ENCODE data around the gene BPIFB3.

Gene BPIFB3

DNA sequence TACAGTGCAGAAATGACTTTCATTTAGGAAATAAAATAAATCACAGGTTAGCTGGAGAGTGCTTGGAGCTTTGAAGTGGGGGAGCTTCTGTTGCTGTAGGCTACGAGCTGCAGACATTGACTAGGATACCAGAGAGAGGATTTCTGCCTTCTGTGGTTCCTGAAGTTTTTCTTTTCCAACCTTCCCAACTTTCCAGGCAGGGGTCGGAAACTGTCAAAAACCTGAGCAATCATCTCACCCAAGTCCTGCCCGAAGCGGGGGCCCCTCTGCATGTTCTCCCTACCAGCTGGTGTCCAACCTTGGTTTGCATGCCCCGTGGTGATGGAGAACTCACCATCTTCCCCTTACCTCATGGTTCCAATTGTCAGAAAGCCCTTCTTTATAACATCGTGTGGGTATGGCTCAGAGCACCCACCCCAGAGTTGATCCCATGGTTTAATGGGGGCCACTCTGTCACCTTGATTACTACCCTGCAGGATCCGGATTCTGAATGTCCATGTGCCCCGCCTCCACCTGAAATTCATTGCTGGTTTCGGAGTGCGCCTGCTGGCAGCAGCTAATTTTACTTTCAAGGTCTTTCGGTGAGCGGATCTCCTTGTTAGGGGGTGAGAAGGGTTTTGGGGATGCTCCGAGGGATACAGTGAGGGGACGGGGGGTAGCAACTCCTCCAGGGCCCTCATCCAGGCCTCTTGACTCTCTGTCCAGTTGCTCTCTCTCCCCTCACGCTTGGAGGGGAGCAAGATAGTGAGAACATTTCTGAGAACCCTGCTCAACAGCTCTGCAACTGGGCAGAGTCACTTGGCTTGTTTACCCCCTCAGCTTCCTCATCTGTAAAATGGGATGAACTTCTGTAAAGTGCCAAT lies 41.1 kb upstream of the BPIFB3 start (continued):
- TF ChIP-seq ZNF433 (tag by site-specific recombination; IDR thresholded peaks at IDR 0.05; ENCODE audit: low read depth): no peak

DNA sequence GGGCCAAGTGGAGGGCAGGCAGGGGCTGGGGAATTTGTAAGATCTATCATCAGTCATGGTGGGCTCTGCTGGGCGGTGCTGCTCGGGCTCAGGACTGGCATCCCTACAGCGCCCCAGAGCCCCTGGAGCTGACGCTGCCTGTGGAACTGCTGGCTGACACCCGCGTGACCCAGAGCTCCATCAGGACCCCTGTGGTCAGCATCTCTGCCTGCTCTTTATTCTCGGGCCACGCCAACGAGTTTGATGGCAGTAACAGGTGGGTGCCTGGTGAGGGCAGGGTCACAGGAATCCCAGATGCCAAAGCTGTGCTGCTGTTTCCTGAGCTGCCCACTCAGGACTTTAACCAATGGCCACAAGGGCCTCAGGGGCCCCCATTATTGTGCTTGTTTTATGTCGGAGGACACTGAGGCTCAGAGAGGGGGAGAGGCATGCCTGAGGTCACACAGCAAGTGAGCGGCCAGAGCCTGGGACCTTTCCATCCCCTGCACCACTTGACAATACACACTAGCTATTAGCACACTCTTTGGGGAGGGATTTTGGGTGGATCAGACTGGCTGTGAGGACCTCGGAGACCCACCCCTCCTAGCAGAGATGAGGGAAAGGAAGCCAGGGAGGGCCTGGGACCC lies 39.9 kb upstream of the BPIFB3 start:
- CTCF ChIA-PET: no interaction called here
- H3K4me1 ChIP-seq (ENCODE audit: control insufficient read depth, insufficient read depth, low read length): no peaks in the 10 kb centered on the region
- H3K4me3 ChIP-seq (ENCODE audit: low read depth, low read length): no peak overlapping the region
- POLR2A ChIA-PET: no interaction called here
- TF ChIP-seq ZNF202 (tag by site-specific recombination; IDR thresholded peaks at IDR 0.05; ENCODE audit: borderline replicate concordance) (no peak), GLI4 (tag by site-specific recombination; IDR thresholded peaks at IDR 0.05) (no peak), ZNF311 (tag by site-specific recombination; IDR thresholded peaks at IDR 0.05; ENCODE audit: borderline replicate concordance) (no peak), ZNF510 (tag by site-specific recombination; IDR thresholded peaks at IDR 0.05; ENCODE audit: insufficient replicate concordance) (no peak), OSR2 (tag by site-specific recombination; IDR thresholded peaks at IDR 0.05) (no peak), ZNF140 (tag by site-specific recombination; IDR thresholded peaks at IDR 0.05) (no peak), ZBTB26 (tag by site-specific recombination; optimal IDR thresholded peaks at IDR 0.05) (no peak), ZNF211 (tag by site-specific recombination; IDR thresholded peaks at IDR 0.05; ENCODE audit: low read depth) (no peak), ZFHX2 (tag by site-specific recombination; conservative IDR thresholded peaks at IDR 0.05) (no peak), ZNF138 (tag by site-specific recombination; IDR thresholded peaks at IDR 0.05; ENCODE audit: borderline replicate concordance) (no peak), SCRT1 (tag by site-specific recombination; IDR thresholded peaks at IDR 0.05; ENCODE audit: borderline replicate concordance) (no peak), ZNF24 (tag by site-specific recombination; IDR thresholded peaks at IDR 0.05) (no peak), ZNF561 (tag by site-specific recombination; IDR thresholded peaks at IDR 0.05; ENCODE audit: borderline replicate concordance) (no peak), TCF7L2 (IDR thresholded peaks at IDR 0.05; ENCODE audit: borderline replicate concordance, low read depth, low read length) (no peak), BCL11A (tag by site-specific recombination; IDR thresholded peaks at IDR 0.05; ENCODE audit: low read depth) (no peak), ZBTB48 (tag by site-specific recombination; IDR thresholded peaks at IDR 0.05) (no peak)
- TF ChIP-seq, protein P1, sequence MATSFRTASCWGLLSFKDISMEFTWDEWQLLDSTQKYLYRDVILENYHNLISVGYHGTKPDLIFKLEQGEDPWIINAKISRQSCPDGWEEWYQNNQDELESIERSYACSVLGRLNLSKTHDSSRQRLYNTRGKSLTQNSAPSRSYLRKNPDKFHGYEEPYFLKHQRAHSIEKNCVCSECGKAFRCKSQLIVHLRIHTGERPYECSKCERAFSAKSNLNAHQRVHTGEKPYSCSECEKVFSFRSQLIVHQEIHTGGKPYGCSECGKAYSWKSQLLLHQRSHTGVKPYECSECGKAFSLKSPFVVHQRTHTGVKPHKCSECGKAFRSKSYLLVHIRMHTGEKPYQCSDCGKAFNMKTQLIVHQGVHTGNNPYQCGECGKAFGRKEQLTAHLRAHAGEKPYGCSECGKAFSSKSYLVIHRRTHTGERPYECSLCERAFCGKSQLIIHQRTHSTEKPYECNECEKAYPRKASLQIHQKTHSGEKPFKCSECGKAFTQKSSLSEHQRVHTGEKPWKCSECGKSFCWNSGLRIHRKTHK (tag by site-specific recombination; IDR thresholded peaks at IDR 0.05): no peak
- no peak overlapping the region for H3K27ac ChIP-seq (ENCODE audit: extremely low read depth, low read depth, low read length)
- no peaks in the 10 kb centered on the region for H3K36me3 ChIP-seq (ENCODE audit: control insufficient read depth in 2 of 2, insufficient read depth in 1 of 2, low read length in 2 of 2)
- no peaks in the 10 kb centered on the region for H3K9me3 ChIP-seq (ENCODE audit: control insufficient read depth, insufficient read depth, low read depth, low read length)

DNA sequence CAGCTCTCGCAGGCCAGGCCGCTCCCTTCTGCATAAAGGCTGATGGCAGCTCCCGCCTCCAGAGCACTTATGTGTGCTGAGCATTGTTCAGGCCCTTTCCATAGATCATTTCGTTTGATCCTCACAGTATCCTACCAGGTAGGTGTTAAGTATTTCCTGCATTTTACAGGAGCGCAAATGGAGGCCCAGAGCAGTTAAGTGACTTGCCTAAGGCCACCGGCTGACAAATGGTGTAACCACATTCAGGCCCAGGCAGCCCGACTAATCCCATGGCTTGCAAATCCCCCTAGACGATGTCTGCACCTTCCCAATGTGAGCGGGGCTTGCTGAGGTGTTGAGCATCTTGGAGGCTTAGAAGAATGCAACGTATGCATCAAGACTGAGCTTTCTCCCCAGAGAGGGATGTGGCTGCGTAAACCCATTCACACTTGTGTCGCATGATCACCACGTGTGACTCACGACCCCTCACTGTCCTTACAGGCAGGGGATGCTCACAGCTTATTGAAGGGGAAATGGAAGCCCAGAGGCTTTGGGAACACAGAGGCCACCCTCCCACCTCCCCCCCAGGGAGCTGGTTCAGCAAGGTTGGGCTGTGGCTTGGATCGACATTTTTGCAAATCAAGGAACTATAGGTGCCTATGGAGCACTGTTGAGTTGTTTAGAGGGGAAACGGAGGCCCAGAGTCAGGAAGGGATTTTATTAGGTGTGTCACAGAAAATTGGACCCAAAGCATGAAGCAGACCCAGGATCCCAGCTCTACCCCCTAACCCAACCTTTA lies 39.2 kb upstream of the BPIFB3 start:
- Histone ChIP-seq H3K27ac (ENCODE audit: extremely low read depth, low read depth, low read length) (no peak overlapping the region), H3K36me3 (ENCODE audit: control insufficient read depth in 2 of 2, insufficient read depth in 1 of 2, low read length in 2 of 2) (no peaks in the 10 kb centered on the region), H3K9me3 (ENCODE audit: control insufficient read depth, insufficient read depth, low read depth, low read length) (no peaks in the 10 kb centered on the region), H3K4me1 (ENCODE audit: control insufficient read depth, insufficient read depth, low read length) (no peaks in the 10 kb centered on the region), H3K4me3 (ENCODE audit: low read depth, low read length) (no peak overlapping the region)
- TF ChIP-seq ZNF211 (tag by site-specific recombination; IDR thresholded peaks at IDR 0.05; ENCODE audit: low read depth): no peak
- no peak for TF ChIP-seq FEZF1 (tag by site-specific recombination; IDR thresholded peaks at IDR 0.05)
- CTCF ChIA-PET: no interaction called here
- POLR2A ChIA-PET: no interaction called here

Data from HEK293 (cell line).